Measurements from ENCODE around the gene ASTN2.
A peak's percentile ranks its signal among the peaks of the same experiment; 100 is the strongest.

The ASTN2 gene

GRCh38 chr9:116663581-116663980 is 751.3 kb downstream of the ASTN2 start:
- H3K27me3 ChIP-seq, result no peaks in the 10 kb centered on the region
- no peaks in the 10 kb centered on the region for H3K9me3 ChIP-seq
- intact Hi-C loops (cut with DNase I; ENCODE audit: low total_unique reads), result no loop called here
- H3K36me3 ChIP-seq, result no peaks in the 10 kb centered on the region
- peak overlapping the region; percentile 52 to 53 for H3K27ac ChIP-seq
- no peak overlapping the region for H3K4me3 ChIP-seq
- H3K4me1 ChIP-seq, result peaks cover 0 to 4% (median 3%) of the 10 kb centered on the region in 4 donors
- no peak for DNase-seq
- no peak for TF ChIP-seq CTCF (IDR thresholded peaks at IDR 0.05)

GRCh38 chr9:116662646-116663310 is 752.1 kb downstream of the ASTN2 start:
- no peak for DNase-seq
- H3K27me3 ChIP-seq, result no peaks in the 10 kb centered on the region
- H3K36me3 ChIP-seq, result no peaks in the 10 kb centered on the region
- no peak for TF ChIP-seq CTCF (IDR thresholded peaks at IDR 0.05)
- H3K4me1 ChIP-seq, result peaks cover 0 to 4% (median 3%) of the 10 kb centered on the region in 4 donors
- intact Hi-C loops (cut with DNase I; ENCODE audit: low total_unique reads), result no loop called here
- H3K9me3 ChIP-seq, result no peaks in the 10 kb centered on the region
- H3K4me3 ChIP-seq, result no peak overlapping the region
- peak overlapping the region; percentile 52 to 53 for H3K27ac ChIP-seq

- Histone ChIP-seq H3K36me3 (no peaks in the 10 kb centered on the region), H3K9me3 (no peaks in the 10 kb centered on the region), H3K27ac (no peak overlapping the region), H3K27me3 (no peaks in the 10 kb centered on the region), H3K4me1 (peaks cover 0 to 15% (median 13%) of the 10 kb centered on the region in 4 donors), H3K4me3 (no peak overlapping the region)
- intact Hi-C loops (cut with DNase I; ENCODE audit: low total_unique reads), result no loop called here
- peak; percentile 64 to 66 for TF ChIP-seq CTCF (IDR thresholded peaks at IDR 0.05)
- no peak for DNase-seq
These were observed 753.6 kb downstream of the ASTN2 start for GRCh38 chr9:116661037-116661954.

- no peaks in the 10 kb centered on the region for H3K27me3 ChIP-seq
- no peak overlapping the region for H3K27ac ChIP-seq
- no peak for DNase-seq
- intact Hi-C loops (cut with DNase I; ENCODE audit: low total_unique reads), result no loop called here
- TF ChIP-seq CTCF (IDR thresholded peaks at IDR 0.05), result no peak
- H3K4me3 ChIP-seq, result no peak overlapping the region
- H3K4me1 ChIP-seq, result peaks cover 0 to 20% (median 12%) of the 10 kb centered on the region in 4 donors
- no peaks in the 10 kb centered on the region for H3K9me3 ChIP-seq
- H3K36me3 ChIP-seq, result no peaks in the 10 kb centered on the region
These were observed 756.6 kb downstream of the ASTN2 start for GRCh38 chr9:116658265-116658664.

GRCh38 chr9:116656977-116657376 is 757.9 kb downstream of the ASTN2 start:
- Histone ChIP-seq H3K27ac (peak overlapping the region; percentile 15 to 63), H3K4me1 (peaks cover 0 to 17% (median 12%) of the 10 kb centered on the region in 4 donors), H3K27me3 (no peaks in the 10 kb centered on the region), H3K36me3 (no peaks in the 10 kb centered on the region), H3K4me3 (no peak overlapping the region), H3K9me3 (no peaks in the 10 kb centered on the region)
- TF ChIP-seq CTCF (IDR thresholded peaks at IDR 0.05), result no peak
- intact Hi-C loops (cut with DNase I; ENCODE audit: low total_unique reads), result no loop called here
- no peak for DNase-seq
